DND-41 (cell line): Measurements from ENCODE around the gene PXK.

Experiments
- ATAC-seq: fragments of 200-7000 bp; cut with Tn5 transposase; 3 replicates; pipeline ENCODE4 v1.9.1; 2021; ENCODE audit warnings: low read depth; ENCODE audit not compliant: insufficient read depth
- DNase-seq: peaks from one replicate; pipeline ENCODE4 v3.0.0-alpha.2; 2020
- H2AFZ ChIP-seq: 2 replicates; pipeline ENCODE4 v1.6.0; 2012; ENCODE audit warnings: low read depth, low read length
- H3K27ac ChIP-seq: 2 replicates; pipeline ENCODE4 v1.5.1; 2012; ENCODE audit warnings: low read length, inconsistent platforms
- H3K27me3 ChIP-seq: fragments of 200-600 bp; sonication (generic); 2 replicates; pipeline ENCODE4 v1.6.0; 2012; ENCODE audit warnings: low read length, mild to moderate bottlenecking, inconsistent platforms; ENCODE audit not compliant: insufficient read depth, poor library complexity
- H3K36me3 ChIP-seq: 2 replicates; pipeline ENCODE4 v1.5.1; 2012; ENCODE audit warnings: low read length, inconsistent platforms; ENCODE audit not compliant: insufficient read depth
- H3K4me1 ChIP-seq: 2 replicates; pipeline ENCODE4 v1.5.1; 2012; ENCODE audit warnings: mild to moderate bottlenecking, low read length; ENCODE audit not compliant: insufficient read depth
- H3K4me2 ChIP-seq: 2 replicates; pipeline ENCODE4 v1.6.0; 2012; ENCODE audit warnings: mild to moderate bottlenecking, moderate library complexity, low read length, inconsistent platforms; ENCODE audit not compliant: insufficient read depth
- H3K4me3 ChIP-seq, 2 experiments: fragments of 200-600 bp in 1 of 2; shearing (Covaris generic) in 1 of 2; 2 replicates each; pipeline ENCODE4 v1.5.1; 2012 to 2016; ENCODE audit warnings: inconsistent platforms in 2 of 2, low read length in 2 of 2, mild to moderate bottlenecking in 2 of 2, low read depth in 1 of 2, moderate library complexity in 1 of 2
- H3K79me2 ChIP-seq: 2 replicates; pipeline ENCODE4 v1.6.0; 2012; ENCODE audit warnings: low read length, inconsistent platforms; ENCODE audit not compliant: insufficient read depth
- H3K9ac ChIP-seq: 2 replicates; pipeline ENCODE4 v1.6.0; 2012; ENCODE audit warnings: low read depth, mild to moderate bottlenecking, inconsistent platforms, low read length, moderate library complexity
- H3K9me3 ChIP-seq: 2 replicates; pipeline ENCODE4 v1.5.1; 2012; ENCODE audit warnings: low read length, moderate library complexity, mild to moderate bottlenecking, inconsistent platforms; ENCODE audit not compliant: insufficient read depth, severe bottlenecking
- H4K20me1 ChIP-seq: 2 replicates; pipeline ENCODE4 v1.6.0; 2012; ENCODE audit warnings: low read length; ENCODE audit not compliant: insufficient read depth
- EZH2 ChIP-seq: IDR thresholded peaks from 3 replicates; pipeline ENCODE4 v1.6.1; 2012; ENCODE audit warnings: borderline replicate concordance, low read depth, mild to moderate bottlenecking, moderate library complexity, low read length, inconsistent platforms; ENCODE audit not compliant: severe bottlenecking
- TF ChIP-seq, protein P1 (sequence below): IDR thresholded peaks from 2 replicates; pipeline ENCODE4 v1.5.1; 2012; ENCODE audit warnings: borderline replicate concordance, low read length, moderate library complexity, mild to moderate bottlenecking; ENCODE audit not compliant: poor library complexity, severe bottlenecking; ENCODE audit errors: extremely low read depth

Gene PXK

DNA sequence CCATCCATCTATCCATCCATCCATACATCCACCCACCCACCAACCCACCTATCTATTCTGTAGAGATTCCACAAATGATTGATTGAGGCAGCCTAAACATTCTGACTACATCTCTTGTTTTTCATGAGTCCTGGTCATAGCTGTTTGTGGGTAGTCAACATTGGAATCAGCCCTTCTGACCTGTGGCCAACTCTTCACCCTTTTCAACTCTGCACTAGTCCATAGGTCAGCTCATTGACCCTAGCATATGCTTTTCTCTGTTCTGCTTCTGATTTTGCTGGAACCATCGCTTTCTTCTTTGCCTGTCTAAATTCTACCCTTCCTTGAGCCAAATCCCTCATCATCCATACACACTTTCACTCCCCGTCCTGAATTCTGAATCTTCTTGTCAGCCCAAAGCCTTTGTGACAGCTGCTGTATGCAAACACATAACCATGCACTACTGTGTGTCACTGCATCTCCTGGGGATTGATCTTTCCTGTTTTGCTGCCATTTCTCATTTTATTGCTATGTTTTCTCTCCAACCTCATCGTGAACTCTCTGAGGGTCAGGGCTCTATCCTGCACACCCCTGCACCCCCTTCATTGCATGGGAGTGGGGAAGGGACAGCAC lies 142.4 kb downstream of the PXK start:
- H3K79me2 ChIP-seq, result no peaks in the 10 kb centered on the region
- no peak overlapping the region for H2AFZ ChIP-seq
- H3K4me3 ChIP-seq, result no peak overlapping the region
- peaks cover 4% of the 10 kb centered on the region for H3K27me3 ChIP-seq
- DNase-seq (no peak), ATAC-seq (no peak)
- H3K9ac ChIP-seq, result no peak overlapping the region
- H3K4me2 ChIP-seq, result no peak overlapping the region
- H3K9me3 ChIP-seq, result no peaks in the 10 kb centered on the region
- no peaks in the 10 kb centered on the region for H3K4me1 ChIP-seq
- H4K20me1 ChIP-seq, result no peaks in the 10 kb centered on the region
- no peaks in the 10 kb centered on the region for H3K36me3 ChIP-seq
- H3K27ac ChIP-seq, result no peak overlapping the region
- TF ChIP-seq, protein P1, sequence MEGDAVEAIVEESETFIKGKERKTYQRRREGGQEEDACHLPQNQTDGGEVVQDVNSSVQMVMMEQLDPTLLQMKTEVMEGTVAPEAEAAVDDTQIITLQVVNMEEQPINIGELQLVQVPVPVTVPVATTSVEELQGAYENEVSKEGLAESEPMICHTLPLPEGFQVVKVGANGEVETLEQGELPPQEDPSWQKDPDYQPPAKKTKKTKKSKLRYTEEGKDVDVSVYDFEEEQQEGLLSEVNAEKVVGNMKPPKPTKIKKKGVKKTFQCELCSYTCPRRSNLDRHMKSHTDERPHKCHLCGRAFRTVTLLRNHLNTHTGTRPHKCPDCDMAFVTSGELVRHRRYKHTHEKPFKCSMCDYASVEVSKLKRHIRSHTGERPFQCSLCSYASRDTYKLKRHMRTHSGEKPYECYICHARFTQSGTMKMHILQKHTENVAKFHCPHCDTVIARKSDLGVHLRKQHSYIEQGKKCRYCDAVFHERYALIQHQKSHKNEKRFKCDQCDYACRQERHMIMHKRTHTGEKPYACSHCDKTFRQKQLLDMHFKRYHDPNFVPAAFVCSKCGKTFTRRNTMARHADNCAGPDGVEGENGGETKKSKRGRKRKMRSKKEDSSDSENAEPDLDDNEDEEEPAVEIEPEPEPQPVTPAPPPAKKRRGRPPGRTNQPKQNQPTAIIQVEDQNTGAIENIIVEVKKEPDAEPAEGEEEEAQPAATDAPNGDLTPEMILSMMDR, result no peak
- TF ChIP-seq EZH2, result no peak
